ENCODE results near the gene SRGAP1. TPM values are rescaled to one million over a fixed set of nuclear protein-coding genes. Genes with fewer than 3 reads are reported as not detected.

Gene SRGAP1
- total RNA-seq, 1 donor = 26.1 TPM

GRCh38 chr12:63981343-63981742, 136.8 kb downstream of the SRGAP1 start:
- no peaks in the 10 kb centered on the region for H3K27me3 ChIP-seq (ENCODE audit: insufficient read depth, low read length)
- peaks cover 7% of the 10 kb centered on the region for H3K4me1 ChIP-seq (ENCODE audit: insufficient read depth, low read length)
- no peak for TF ChIP-seq CTCF (IDR thresholded peaks at IDR 0.05; ENCODE audit: extremely low read depth, low read depth, low read length)
- H2AFZ ChIP-seq (ENCODE audit: low read length) = no peak overlapping the region
- no peak overlapping the region for H3K4me3 ChIP-seq (ENCODE audit: insufficient read depth, low read length)
- H3K4me2 ChIP-seq (ENCODE audit: insufficient read depth, low read length) = no peak overlapping the region
- no peaks in the 10 kb centered on the region for H3K9me3 ChIP-seq (ENCODE audit: low read depth, low read length)
- peak overlapping the region; percentile 18 for H3K27ac ChIP-seq (ENCODE audit: low read depth, low read length)
- no peak for DNase-seq (ENCODE audit: insufficient read length, low spot score, missing footprints)
- peaks cover 79% of the 10 kb centered on the region for H3K79me2 ChIP-seq (ENCODE audit: insufficient read depth, low read length)
- peaks cover 3% of the 10 kb centered on the region for H3K36me3 ChIP-seq (ENCODE audit: insufficient read depth, low read length)
- no peaks in the 10 kb centered on the region for H4K20me1 ChIP-seq (ENCODE audit: insufficient read depth, low read length)

- DNase-seq (ENCODE audit: insufficient read length, low spot score, missing footprints) = no peak
- no peaks in the 10 kb centered on the region for H4K20me1 ChIP-seq (ENCODE audit: insufficient read depth, low read length)
- H3K9me3 ChIP-seq (ENCODE audit: low read depth, low read length) = no peaks in the 10 kb centered on the region
- no peak for TF ChIP-seq CTCF (IDR thresholded peaks at IDR 0.05; ENCODE audit: extremely low read depth, low read depth, low read length)
- peaks cover 73% of the 10 kb centered on the region for H3K79me2 ChIP-seq (ENCODE audit: insufficient read depth, low read length)
- H3K4me2 ChIP-seq (ENCODE audit: insufficient read depth, low read length) = no peak overlapping the region
- H3K27ac ChIP-seq (ENCODE audit: low read depth, low read length) = no peak overlapping the region
- no peak overlapping the region for H3K4me3 ChIP-seq (ENCODE audit: insufficient read depth, low read length)
- peaks cover 7% of the 10 kb centered on the region for H3K4me1 ChIP-seq (ENCODE audit: insufficient read depth, low read length)
- no peaks in the 10 kb centered on the region for H3K27me3 ChIP-seq (ENCODE audit: insufficient read depth, low read length)
- H3K36me3 ChIP-seq (ENCODE audit: insufficient read depth, low read length) = peaks cover 3% of the 10 kb centered on the region
- H2AFZ ChIP-seq (ENCODE audit: low read length) = no peak overlapping the region
These were observed 138.2 kb downstream of the SRGAP1 start for GRCh38 chr12:63982604-63983295.

- Histone ChIP-seq H3K4me1 (ENCODE audit: insufficient read depth, low read length) (peaks cover 14% of the 10 kb centered on the region), H3K4me2 (ENCODE audit: insufficient read depth, low read length) (no peak overlapping the region), H3K9me3 (ENCODE audit: low read depth, low read length) (no peaks in the 10 kb centered on the region), H3K36me3 (ENCODE audit: insufficient read depth, low read length) (peaks cover 6% of the 10 kb centered on the region), H3K79me2 (ENCODE audit: insufficient read depth, low read length) (peaks cover 65% of the 10 kb centered on the region), H3K27ac (ENCODE audit: low read depth, low read length) (no peak overlapping the region), H3K27me3 (ENCODE audit: insufficient read depth, low read length) (no peaks in the 10 kb centered on the region), H2AFZ (ENCODE audit: low read length) (no peak overlapping the region), H4K20me1 (ENCODE audit: insufficient read depth, low read length) (no peaks in the 10 kb centered on the region), H3K4me3 (ENCODE audit: insufficient read depth, low read length) (no peak overlapping the region)
- TF ChIP-seq CTCF (IDR thresholded peaks at IDR 0.05; ENCODE audit: extremely low read depth, low read depth, low read length) = no peak
- DNase-seq (ENCODE audit: insufficient read length, low spot score, missing footprints) = peak; percentile 25
These were observed 141.0 kb downstream of the SRGAP1 start for GRCh38 chr12:63985456-63985855.

GRCh38 chr12:63985945-63986344, 141.4 kb downstream of the SRGAP1 start:
- peaks cover 60% of the 10 kb centered on the region for H3K79me2 ChIP-seq (ENCODE audit: insufficient read depth, low read length)
- no peak overlapping the region for H3K4me3 ChIP-seq (ENCODE audit: insufficient read depth, low read length)
- no peak overlapping the region for H2AFZ ChIP-seq (ENCODE audit: low read length)
- no peak overlapping the region for H3K4me2 ChIP-seq (ENCODE audit: insufficient read depth, low read length)
- H4K20me1 ChIP-seq (ENCODE audit: insufficient read depth, low read length) = no peaks in the 10 kb centered on the region
- H3K27ac ChIP-seq (ENCODE audit: low read depth, low read length) = no peak overlapping the region
- peaks cover 9% of the 10 kb centered on the region for H3K36me3 ChIP-seq (ENCODE audit: insufficient read depth, low read length)
- H3K9me3 ChIP-seq (ENCODE audit: low read depth, low read length) = no peaks in the 10 kb centered on the region
- H3K27me3 ChIP-seq (ENCODE audit: insufficient read depth, low read length) = no peaks in the 10 kb centered on the region
- no peak for DNase-seq (ENCODE audit: insufficient read length, low spot score, missing footprints)
- TF ChIP-seq CTCF (IDR thresholded peaks at IDR 0.05; ENCODE audit: extremely low read depth, low read depth, low read length) = no peak
- H3K4me1 ChIP-seq (ENCODE audit: insufficient read depth, low read length) = peaks cover 14% of the 10 kb centered on the region
